ENCODE results near the gene CRHR2.
"Not testable (repeated sequence)": the region's sequence is repeated elsewhere in the genome, so short reads cannot be mapped to it uniquely, and the experiment has no call there.

The CRHR2 gene

DNA sequence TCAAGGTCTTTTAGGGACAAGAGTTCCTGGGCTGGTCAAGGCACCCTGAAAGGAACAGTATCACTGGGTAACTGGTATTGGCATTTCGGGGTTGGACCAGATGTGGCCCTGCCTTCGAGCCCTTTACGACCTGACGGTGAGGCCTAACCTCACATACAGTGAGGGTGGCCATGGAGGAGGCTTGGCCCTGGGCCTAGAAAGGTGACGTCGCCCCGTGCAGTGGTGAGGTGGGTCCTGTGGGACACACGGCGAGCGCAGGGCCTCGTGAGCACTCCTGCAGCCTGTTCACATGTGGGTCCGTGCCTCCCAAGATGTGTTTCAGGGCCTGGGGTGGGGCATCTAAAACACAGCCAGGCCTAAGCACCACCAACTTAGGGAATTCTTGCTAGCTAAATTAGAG is 36.1 kb downstream of the CRHR2 start:
- H3K4me3 ChIP-seq (replicated peaks; ENCODE audit: low read depth, low read length) = no peak overlapping the region
- TF ChIP-seq, protein P1, sequence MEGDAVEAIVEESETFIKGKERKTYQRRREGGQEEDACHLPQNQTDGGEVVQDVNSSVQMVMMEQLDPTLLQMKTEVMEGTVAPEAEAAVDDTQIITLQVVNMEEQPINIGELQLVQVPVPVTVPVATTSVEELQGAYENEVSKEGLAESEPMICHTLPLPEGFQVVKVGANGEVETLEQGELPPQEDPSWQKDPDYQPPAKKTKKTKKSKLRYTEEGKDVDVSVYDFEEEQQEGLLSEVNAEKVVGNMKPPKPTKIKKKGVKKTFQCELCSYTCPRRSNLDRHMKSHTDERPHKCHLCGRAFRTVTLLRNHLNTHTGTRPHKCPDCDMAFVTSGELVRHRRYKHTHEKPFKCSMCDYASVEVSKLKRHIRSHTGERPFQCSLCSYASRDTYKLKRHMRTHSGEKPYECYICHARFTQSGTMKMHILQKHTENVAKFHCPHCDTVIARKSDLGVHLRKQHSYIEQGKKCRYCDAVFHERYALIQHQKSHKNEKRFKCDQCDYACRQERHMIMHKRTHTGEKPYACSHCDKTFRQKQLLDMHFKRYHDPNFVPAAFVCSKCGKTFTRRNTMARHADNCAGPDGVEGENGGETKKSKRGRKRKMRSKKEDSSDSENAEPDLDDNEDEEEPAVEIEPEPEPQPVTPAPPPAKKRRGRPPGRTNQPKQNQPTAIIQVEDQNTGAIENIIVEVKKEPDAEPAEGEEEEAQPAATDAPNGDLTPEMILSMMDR (IDR thresholded peaks at IDR 0.05; ENCODE audit: low read depth, low read length, missing control alignments) = no peak
- DNase-seq (ENCODE audit: extremely low read depth, low read depth) = no peak

- TF ChIP-seq, protein P1 (IDR thresholded peaks at IDR 0.05; ENCODE audit: low read depth, low read length, missing control alignments) = no peak
- H3K4me3 ChIP-seq (replicated peaks; ENCODE audit: low read depth, low read length) = no peak overlapping the region
- no peak for DNase-seq (ENCODE audit: extremely low read depth, low read depth)
Measured at GRCh38 chr7:30645661-30646060, 36.6 kb downstream of the CRHR2 start.

DNA sequence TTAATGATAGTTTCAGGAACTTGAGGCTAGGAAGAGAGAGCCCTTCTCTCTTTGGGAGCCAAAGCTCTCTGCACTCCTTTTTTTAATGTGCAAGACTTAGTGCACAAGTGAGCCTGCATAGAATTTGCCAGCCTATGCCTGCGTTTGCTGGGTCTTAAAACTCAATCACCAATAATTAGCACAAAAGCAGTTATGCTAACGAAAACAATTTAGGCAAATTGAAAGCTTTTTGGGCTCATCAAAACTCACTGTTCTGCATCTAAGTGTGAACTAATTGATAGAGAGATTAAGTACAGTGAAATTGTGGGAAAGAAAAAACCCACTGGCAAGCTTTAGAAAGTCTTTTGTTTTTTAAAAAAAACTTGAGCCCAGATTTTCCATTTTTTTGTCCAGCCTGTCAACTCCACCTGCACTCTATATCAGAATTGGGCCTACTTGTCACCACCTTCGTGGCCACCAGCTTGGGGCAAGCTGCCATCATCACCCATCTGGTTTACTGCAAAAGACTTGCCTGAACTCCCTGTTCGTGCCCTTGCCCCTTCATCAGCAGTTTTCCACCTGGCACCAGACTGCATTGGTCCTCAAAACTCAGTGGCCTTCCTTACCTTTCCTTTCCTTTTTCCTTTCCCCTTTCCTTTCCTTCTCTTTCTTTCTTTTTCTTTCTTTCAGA is 37.8 kb downstream of the CRHR2 start:
- no peak overlapping the region for H3K4me3 ChIP-seq (replicated peaks; ENCODE audit: low read depth, low read length)
- TF ChIP-seq, protein P1 (IDR thresholded peaks at IDR 0.05; ENCODE audit: low read depth, low read length, missing control alignments) = no peak
- no peak for DNase-seq (ENCODE audit: extremely low read depth, low read depth)

- no peak for DNase-seq (ENCODE audit: extremely low read depth, low read depth)
Measured at GRCh38 chr7:30642789-30643188, 39.5 kb downstream of the CRHR2 start.

DNA sequence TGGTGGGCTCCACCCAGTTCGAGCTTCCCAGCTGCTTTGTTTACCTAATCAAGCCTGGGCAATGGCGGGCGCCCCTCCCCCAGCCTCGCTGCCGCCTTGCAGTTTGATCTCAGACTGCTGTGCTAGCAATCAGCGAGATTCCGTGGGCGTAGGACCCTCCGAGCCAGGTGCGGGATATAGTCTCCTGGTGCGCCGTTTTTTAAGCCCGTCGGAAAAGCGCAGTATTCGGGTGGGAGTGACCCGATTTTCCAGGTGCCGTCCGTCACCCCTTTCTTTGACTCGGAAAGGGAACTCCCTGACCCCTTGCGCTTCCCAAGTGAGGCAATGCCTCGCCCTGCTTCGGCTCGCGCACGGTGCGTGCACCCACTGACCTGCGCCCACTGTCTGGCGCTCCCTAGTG is 39.9 kb downstream of the CRHR2 start:
- not testable (repeated sequence) for DNase-seq (ENCODE audit: extremely low read depth, low read depth); H3K4me3 ChIP-seq (replicated peaks; ENCODE audit: low read depth, low read length)

More at GRCh38 chr7:30642789-30643188, 39.5 kb downstream of the CRHR2 start:
- no peak overlapping the region for H3K4me3 ChIP-seq (replicated peaks; ENCODE audit: low read depth, low read length)
- TF ChIP-seq, protein P1 (IDR thresholded peaks at IDR 0.05; ENCODE audit: low read depth, low read length, missing control alignments) = no peak

DNA sequence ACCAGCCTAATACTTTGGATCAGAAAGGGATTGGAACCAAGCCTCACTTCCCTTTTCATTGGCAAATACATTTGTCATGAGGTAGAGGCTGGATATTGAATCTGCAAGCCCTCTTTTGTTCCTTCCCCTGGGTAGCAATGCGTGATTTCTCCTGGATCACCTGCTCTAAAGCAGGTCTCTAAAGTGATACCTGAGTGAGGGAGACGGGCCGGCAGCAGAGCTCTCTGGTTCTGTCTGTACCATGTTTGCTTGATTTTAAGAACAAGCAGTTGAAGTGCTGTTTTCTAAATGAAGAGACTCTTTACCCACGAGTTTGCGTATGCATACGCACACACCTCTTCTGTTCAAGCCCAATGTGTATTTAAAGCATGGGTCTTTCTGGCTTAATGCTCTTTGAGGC is 46.5 kb downstream of the CRHR2 start:
- DNase-seq (ENCODE audit: extremely low read depth, low read depth) = no peak
- TF ChIP-seq, protein P1 (IDR thresholded peaks at IDR 0.05; ENCODE audit: low read depth, low read length, missing control alignments) = no peak
- H3K4me3 ChIP-seq (replicated peaks; ENCODE audit: low read depth, low read length) = no peak overlapping the region

- H3K4me3 ChIP-seq (replicated peaks; ENCODE audit: low read depth, low read length) = no peak overlapping the region
- no peak for DNase-seq (ENCODE audit: extremely low read depth, low read depth)
- TF ChIP-seq, protein P1 (IDR thresholded peaks at IDR 0.05; ENCODE audit: low read depth, low read length, missing control alignments) = no peak
Measured at GRCh38 chr7:30634634-30635201, 47.5 kb downstream of the CRHR2 start.

All from HFF-Myc (cell line).